ENCODE measurements around the gene SLC2A6. TPM values are rescaled to one million over a fixed set of nuclear protein-coding genes. Genes with fewer than 3 reads are reported as not detected.

Gene SLC2A6
- total RNA-seq, 2 experiments from 2014 or later = 5.4 to 6.7 TPM

DNA sequence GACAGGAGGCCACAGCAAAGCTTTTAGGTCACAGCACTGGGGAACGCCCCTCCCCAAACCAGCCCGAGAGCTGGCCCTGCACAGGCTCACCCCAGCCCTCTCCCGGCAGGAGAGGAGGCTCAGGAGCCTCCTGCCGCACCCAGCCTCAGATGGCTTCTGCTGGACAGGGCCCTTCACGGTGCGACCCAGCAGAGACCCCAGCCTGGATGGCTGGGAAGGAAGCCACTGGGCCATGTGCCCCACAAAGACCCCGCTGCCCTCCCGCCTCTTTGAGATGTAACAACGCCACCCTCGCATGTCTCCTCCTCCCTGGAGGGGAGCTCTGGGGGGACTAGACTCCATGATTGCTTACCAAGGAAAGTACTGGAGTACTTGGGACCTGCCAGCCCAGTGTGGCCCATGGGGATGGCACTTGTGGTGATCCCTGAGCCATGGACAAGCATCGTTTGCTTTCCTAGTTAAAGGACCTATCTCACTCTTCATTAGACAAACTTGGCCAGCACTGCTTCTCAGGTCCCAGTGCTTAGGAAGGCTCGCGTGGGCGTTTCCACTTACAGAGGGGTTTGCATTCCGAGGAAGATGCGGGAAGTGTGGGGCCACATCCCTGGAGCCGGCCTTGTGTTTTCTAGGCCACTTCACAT lies 36.8 kb upstream of the SLC2A6 start:
- CTCF ChIA-PET = no interaction called here
- H3K4me1 Mint-ChIP-seq (ENCODE audit: low read depth) = peaks cover under 1% of the 10 kb centered on the region
- intact Hi-C loops (cut with micrococcal nuclease) = no loop called here
- H3K9me3 Mint-ChIP-seq = no peaks in the 10 kb centered on the region
- no peaks in the 10 kb centered on the region for H3K27me3 Mint-ChIP-seq
- POLR2A ChIA-PET = no interaction called here
- no peak for ATAC-seq
- no peak for DNase-seq
- TF ChIP-seq, protein P1, sequence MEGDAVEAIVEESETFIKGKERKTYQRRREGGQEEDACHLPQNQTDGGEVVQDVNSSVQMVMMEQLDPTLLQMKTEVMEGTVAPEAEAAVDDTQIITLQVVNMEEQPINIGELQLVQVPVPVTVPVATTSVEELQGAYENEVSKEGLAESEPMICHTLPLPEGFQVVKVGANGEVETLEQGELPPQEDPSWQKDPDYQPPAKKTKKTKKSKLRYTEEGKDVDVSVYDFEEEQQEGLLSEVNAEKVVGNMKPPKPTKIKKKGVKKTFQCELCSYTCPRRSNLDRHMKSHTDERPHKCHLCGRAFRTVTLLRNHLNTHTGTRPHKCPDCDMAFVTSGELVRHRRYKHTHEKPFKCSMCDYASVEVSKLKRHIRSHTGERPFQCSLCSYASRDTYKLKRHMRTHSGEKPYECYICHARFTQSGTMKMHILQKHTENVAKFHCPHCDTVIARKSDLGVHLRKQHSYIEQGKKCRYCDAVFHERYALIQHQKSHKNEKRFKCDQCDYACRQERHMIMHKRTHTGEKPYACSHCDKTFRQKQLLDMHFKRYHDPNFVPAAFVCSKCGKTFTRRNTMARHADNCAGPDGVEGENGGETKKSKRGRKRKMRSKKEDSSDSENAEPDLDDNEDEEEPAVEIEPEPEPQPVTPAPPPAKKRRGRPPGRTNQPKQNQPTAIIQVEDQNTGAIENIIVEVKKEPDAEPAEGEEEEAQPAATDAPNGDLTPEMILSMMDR (IDR thresholded peaks at IDR 0.05) = no peak
- no peak overlapping the region for H3K4me3 Mint-ChIP-seq
- H3K27ac Mint-ChIP-seq = no peak overlapping the region
- H3K36me3 Mint-ChIP-seq (ENCODE audit: low read depth) = no peaks in the 10 kb centered on the region

DNA sequence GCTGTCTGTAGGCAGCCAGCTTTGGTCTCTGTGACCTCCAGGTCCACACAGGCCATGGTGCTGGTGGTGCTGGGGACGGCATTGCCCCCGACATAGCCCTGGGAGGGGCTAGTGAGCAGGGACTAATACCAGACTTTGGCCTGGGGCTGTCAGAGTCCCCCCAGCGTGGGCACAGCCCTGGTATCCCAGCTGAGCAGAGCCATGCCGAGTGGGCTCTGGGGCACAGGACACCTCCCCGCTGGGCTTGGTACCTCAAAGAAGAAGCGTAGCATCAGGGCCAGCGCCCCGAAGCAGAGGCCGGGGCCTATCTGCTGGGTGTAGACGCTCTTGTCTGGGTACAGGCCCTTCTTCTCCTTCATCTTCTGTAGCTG lies 36.3 kb upstream of the SLC2A6 start:
- POLR2A ChIA-PET = no interaction called here
- TF ChIP-seq, protein P1 (IDR thresholded peaks at IDR 0.05) = no peak
- Mint-ChIP-seq H3K9me3 (no peaks in the 10 kb centered on the region), H3K4me3 (no peak overlapping the region), H3K4me1 (ENCODE audit: low read depth) (peaks cover 2% of the 10 kb centered on the region), H3K27ac (no peak overlapping the region), H3K27me3 (no peaks in the 10 kb centered on the region), H3K36me3 (ENCODE audit: low read depth) (no peaks in the 10 kb centered on the region)
- DNase-seq (no peak), ATAC-seq (no peak)
- CTCF ChIA-PET = no interaction called here
- intact Hi-C loops (cut with micrococcal nuclease) = no loop called here

DNA sequence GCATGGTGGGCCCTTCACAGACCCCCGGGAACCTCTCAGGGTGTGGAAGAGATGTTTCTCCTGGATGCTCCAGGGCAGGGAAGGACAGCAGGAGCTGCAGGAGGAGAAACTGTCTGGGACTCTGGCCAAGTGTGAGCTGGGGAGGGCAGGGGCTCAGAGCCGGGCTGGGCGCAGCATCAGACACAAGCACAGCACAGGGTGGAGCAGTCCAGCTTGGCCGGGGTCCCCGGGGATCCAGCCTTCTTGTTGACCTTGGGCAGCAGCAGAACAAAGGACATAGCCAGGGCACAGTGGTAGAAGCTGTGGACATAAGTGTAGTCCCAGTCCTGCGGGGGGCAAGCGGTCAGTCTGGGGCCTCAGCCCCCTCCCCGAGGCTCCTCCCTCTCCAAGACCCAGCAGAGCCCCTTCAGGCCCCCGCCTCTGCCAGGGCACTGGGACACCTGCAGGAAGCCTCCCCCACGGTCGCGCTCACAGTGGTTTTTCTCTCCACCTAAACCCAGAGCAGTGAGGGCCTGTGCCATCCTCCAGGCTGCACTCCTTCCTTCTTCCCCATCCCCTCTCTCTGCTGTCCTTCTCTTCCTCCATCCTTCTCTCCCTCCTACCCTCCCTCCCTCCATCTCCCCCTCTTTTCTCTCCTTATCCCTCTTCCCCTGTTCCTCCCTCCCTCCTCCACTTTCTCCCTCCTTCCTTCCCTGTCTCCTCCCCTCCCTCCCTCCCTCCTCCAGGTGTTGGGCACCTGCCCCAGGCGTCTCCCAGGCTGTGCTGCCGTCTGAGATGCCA lies 35.8 kb upstream of the SLC2A6 start:
- intact Hi-C loops (cut with micrococcal nuclease) = no loop called here
- POLR2A ChIA-PET = no interaction called here
- Mint-ChIP-seq H3K36me3 (ENCODE audit: low read depth) (no peaks in the 10 kb centered on the region), H3K4me1 (ENCODE audit: low read depth) (peaks cover 5% of the 10 kb centered on the region), H3K27me3 (no peaks in the 10 kb centered on the region), H3K27ac (no peak overlapping the region), H3K4me3 (no peak overlapping the region), H3K9me3 (no peaks in the 10 kb centered on the region)
- TF ChIP-seq, protein P1 (IDR thresholded peaks at IDR 0.05) = no peak
- ATAC-seq = no peak
- no peak for DNase-seq
- CTCF ChIA-PET = no interaction called here

DNA sequence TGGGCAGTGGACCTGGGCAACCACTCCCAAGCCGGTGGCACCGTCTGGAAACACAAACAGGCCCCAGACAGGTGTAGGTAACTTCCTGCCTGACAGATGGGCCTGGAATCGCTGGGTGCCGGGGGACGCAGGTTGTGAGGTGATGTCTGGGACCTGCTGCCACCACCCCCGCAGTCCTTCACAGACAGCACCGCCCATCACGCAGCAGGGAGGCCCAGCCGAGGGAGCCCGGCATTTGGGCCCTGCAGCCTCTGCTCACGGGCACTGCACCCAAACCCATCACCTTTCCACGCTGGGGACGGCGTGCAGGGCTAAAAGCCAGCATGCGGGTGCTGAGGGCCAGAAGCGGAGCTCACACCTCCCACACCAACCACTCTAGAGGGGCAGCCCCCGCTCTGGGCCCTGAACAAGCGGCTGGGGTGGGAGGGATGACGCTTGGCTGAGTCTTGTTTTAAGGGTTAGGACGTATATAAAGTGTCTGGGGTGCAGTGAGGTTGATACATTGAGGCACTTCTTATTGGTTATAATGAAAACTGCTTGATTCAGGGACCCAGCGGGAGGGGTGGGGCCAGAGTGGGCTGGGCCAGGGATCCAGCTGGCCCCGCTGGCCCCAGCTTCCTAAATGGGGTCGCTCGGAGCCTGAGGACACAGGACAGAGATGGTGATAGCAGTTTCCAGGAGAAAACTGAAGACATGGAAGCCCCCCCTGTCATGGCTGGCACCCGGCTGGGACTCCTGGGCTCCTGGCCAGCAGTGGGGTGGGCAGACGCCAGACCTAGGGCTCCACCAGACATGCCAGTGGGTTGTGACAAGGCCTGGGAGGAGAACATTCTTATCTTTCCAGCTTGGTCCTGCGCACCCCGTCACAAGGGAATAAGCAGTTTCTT lies 34.6 kb upstream of the SLC2A6 start:
- Mint-ChIP-seq H3K36me3 (ENCODE audit: low read depth) (no peaks in the 10 kb centered on the region), H3K9me3 (no peaks in the 10 kb centered on the region), H3K4me1 (ENCODE audit: low read depth) (peaks cover 15% of the 10 kb centered on the region), H3K27ac (no peak overlapping the region), H3K4me3 (no peak overlapping the region), H3K27me3 (no peaks in the 10 kb centered on the region)
- ChIA-PET POLR2A (no interaction called here), CTCF (no interaction called here)
- ATAC-seq = no peak
- TF ChIP-seq, protein P1 (IDR thresholded peaks at IDR 0.05) = no peak
- no peak for DNase-seq
- intact Hi-C loops (cut with micrococcal nuclease) = no loop called here

Measured in activated CD8-positive, alpha-beta T cell treated with anti-CD3 and anti-CD28 coated beads for 36 hours (primary cell).